Progenitor cell of endocrine pancreas (in vitro differentiated cells): ENCODE measurements around the gene MCAM. TPM values are rescaled to one million over a fixed set of nuclear protein-coding genes. Genes with fewer than 3 reads are reported as not detected.
A peak's percentile ranks its signal among the peaks of the same experiment; 100 is the strongest.

Source experiments
- DNase-seq: peaks from one replicate; pipeline ENCODE4 v3.0.0; 2021; ENCODE audit warnings: low spot score; ENCODE audit not compliant: unreplicated experiment
- H3K27ac Mint-ChIP-seq: 2 replicates; pipeline ENCODE4 v1.8.0; 2021; ENCODE audit warnings: mild to moderate bottlenecking, moderate library complexity, mixed read lengths
- H3K27me3 Mint-ChIP-seq: 2 replicates; pipeline ENCODE4 v1.8.0; 2021; ENCODE audit warnings: mixed read lengths
- H3K36me3 Mint-ChIP-seq: 2 replicates; pipeline ENCODE4 v1.8.0; 2022; ENCODE audit warnings: mixed read lengths; ENCODE audit not compliant: insufficient read depth
- H3K4me1 Mint-ChIP-seq: 2 replicates; pipeline ENCODE4 v1.8.0; 2021; ENCODE audit warnings: low read depth, mixed read lengths
- H3K4me3 Mint-ChIP-seq: 2 replicates; pipeline ENCODE4 v1.8.0; 2021; ENCODE audit warnings: low read depth, mild to moderate bottlenecking, moderate library complexity, mixed read lengths
- H3K9me3 Mint-ChIP-seq: 2 replicates; pipeline ENCODE4 v1.8.0; 2021; ENCODE audit warnings: low read depth, mixed read lengths
- CTCF ChIP-seq: fragments of 200-600 bp; sonication (generic); IDR thresholded peaks from one replicate; pipeline ENCODE4 v1.5.0; 2021; ENCODE audit warnings: antibody characterized with exemption, mild to moderate bottlenecking; ENCODE audit not compliant: unreplicated experiment
- total RNA-seq: library from RNA; stranded (reverse); gene quantifications from 2 replicates; pipeline ENCODE4 v1.2.1, GENCODE V29; 2021

Gene MCAM
- total RNA-seq, 1 donor from 2014 or later = 12.7 TPM

GRCh38 chr11:119266517-119267255 is 50.2 kb downstream of the MCAM start:
- H3K27ac Mint-ChIP-seq = no peak overlapping the region
- H3K9me3 Mint-ChIP-seq = no peaks in the 10 kb centered on the region
- no peaks in the 10 kb centered on the region for H3K36me3 Mint-ChIP-seq
- TF ChIP-seq CTCF = no peak
- no peaks in the 10 kb centered on the region for H3K27me3 Mint-ChIP-seq
- H3K4me3 Mint-ChIP-seq = no peak overlapping the region
- DNase-seq = no peak
- H3K4me1 Mint-ChIP-seq = peaks cover 3% of the 10 kb centered on the region

- Mint-ChIP-seq H3K9me3 (no peaks in the 10 kb centered on the region), H3K36me3 (no peaks in the 10 kb centered on the region), H3K4me3 (no peak overlapping the region), H3K27me3 (no peaks in the 10 kb centered on the region), H3K4me1 (peaks cover 3% of the 10 kb centered on the region), H3K27ac (no peak overlapping the region)
- no peak for DNase-seq
- no peak for TF ChIP-seq CTCF
Measured at GRCh38 chr11:119266063-119266462, 50.9 kb downstream of the MCAM start.

GRCh38 chr11:119263352-119263940 is 53.5 kb downstream of the MCAM start:
- no peak overlapping the region for H3K27ac Mint-ChIP-seq
- H3K36me3 Mint-ChIP-seq = no peaks in the 10 kb centered on the region
- H3K4me1 Mint-ChIP-seq = peaks cover 6% of the 10 kb centered on the region
- no peak for TF ChIP-seq CTCF
- no peaks in the 10 kb centered on the region for H3K9me3 Mint-ChIP-seq
- no peak overlapping the region for H3K4me3 Mint-ChIP-seq
- DNase-seq = no peak
- no peaks in the 10 kb centered on the region for H3K27me3 Mint-ChIP-seq

GRCh38 chr11:119262668-119263351 is 54.1 kb downstream of the MCAM start:
- Mint-ChIP-seq H3K27me3 (no peaks in the 10 kb centered on the region), H3K4me3 (no peak overlapping the region), H3K27ac (no peak overlapping the region), H3K36me3 (no peaks in the 10 kb centered on the region), H3K4me1 (peaks cover 6% of the 10 kb centered on the region), H3K9me3 (no peaks in the 10 kb centered on the region)
- DNase-seq = no peak
- no peak for TF ChIP-seq CTCF

- Mint-ChIP-seq H3K27ac (peak overlapping the region; percentile 10), H3K27me3 (no peaks in the 10 kb centered on the region), H3K4me1 (peaks cover 2% of the 10 kb centered on the region), H3K36me3 (peaks cover 4% of the 10 kb centered on the region), H3K9me3 (no peaks in the 10 kb centered on the region), H3K4me3 (no peak overlapping the region)
- no peak for TF ChIP-seq CTCF
- no peak for DNase-seq
Measured at GRCh38 chr11:119258983-119259382, 57.9 kb downstream of the MCAM start.
